Left hindlimb (tissue), 1 donor: ENCODE data around the gene PAMR1.

Experiments
- DNase-seq: peaks from one replicate; pipeline ENCODE4 v3.0.0-alpha.2; 2018

Gene PAMR1

GRCh38 chr11:35393098-35393497, 132.3 kb downstream of the PAMR1 start:
- no peak for DNase-seq

DNA sequence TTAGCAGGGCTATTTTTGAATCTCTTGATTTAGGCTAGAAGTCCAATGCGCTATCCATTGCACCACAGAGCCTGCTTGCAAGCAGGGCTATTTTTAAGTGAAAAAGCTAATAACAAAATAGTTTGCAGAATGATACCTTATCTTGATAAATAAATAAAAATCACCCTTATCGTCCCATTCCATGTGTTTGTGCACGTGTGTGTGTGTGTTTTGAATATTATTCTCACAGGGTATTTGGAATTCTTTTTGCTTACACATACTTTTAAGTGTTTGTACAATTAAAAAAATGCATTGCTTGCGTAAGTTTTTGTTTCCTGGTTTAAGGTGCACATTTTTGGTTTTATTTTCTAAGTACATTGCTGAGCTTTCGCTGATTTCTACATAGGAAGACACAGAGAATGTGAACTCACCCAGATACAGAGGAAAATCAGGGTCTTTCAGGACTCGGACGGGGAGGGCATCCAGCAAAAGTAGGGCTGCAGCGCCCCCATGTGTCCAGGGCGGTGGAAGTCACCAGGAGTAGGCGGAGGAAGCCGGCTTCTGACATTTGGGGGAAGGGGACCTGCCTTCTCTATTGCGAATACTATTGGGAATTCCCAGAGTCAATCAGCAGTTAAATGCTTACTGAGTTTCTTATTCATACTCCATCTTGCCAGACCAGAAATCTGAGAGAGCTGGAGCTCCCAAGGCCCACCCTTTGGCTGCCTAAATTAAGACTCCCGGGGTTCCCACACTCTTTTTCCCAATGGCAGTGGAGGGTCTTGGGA, 133.3 kb downstream of the PAMR1 start:
- peak; percentile 89 for DNase-seq

DNA sequence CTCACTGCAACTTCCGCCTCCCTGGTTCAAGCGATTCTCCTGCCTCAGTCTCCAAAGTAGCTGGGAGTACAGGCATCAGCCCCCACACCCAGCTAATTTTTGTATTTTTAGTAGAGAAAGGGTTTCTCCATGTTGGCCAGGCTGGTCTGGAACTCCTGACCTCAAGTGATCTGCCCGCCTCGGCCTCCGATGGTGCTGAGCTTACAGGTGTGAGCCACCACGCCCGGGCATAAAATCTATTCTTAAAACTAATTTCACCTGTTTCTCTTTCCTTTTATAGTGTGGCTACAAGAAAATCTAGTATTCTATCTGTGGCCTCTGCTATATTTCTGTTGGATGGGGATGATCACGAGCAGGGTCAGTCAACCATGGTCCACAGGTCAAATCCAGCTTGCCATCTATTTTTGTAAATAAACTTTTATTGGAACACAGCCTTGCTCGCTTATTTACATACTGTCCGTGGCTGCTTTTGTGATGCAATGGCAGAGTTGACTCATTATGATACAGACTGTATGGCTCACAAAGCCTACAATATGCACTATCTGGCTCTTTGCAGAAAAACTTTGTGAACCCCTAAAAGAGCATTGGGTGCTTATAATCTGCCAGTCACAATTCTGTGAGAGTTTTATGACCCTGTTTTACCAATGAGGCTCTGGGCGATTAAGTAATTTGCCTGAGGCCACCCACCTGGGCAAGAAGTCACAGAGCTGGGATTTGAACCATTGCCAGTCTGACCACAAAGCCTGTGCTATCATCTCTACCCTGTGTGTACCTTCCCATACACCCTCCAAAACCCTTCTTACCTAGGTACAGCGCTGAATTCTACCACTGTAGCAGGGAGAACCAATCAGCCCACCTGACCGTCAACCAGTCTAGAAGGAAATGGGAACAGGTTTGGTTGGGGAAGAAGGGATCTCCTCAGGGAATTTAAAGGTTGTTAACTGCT, 134.4 kb downstream of the PAMR1 start:
- DNase-seq = no peak

DNA sequence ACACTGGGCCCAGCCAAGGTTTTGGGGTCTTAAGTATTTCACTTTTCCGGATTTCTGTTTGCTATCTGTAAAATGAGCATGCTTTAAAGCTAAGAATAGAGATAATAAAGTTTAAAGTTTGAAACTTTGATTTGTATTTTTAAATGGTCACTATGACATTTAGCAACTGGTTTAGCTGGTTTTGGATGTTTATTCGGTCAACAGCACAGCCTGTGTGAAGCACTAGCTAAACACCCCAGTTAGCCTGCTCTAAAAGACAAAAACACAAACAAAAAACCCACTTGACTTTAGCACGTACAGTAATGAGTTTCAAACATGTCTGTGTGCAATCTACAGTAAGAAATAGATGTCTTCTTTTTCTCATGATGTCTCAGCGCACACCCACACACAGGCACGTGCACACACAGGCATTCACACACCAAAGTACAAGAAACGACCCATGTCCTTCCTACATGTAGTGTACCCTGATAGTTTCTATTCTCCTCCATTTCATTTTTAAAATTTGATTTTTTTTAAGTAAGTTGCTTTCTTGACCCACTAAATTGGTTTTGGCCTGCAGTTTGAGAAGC, 135.4 kb downstream of the PAMR1 start:
- no peak for DNase-seq

DNA sequence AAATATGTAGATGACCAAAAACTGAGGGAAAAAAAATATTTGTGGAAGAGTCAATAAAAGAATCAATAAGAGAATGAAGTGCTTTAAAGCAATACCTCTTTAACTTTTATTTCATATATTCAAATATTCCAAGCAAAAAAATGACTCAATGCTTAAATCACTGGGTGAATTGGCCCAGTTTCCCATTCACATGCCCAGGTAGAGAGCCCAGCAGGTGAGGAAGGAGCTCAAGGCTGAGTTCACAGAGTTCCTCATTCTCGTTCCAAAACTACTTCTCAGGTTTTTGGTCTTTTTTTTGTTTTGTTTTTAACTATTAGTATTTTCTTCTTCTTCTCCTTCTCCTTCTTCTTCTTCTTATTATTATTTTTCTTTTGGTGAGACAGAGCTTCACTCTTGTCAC, 136.3 kb downstream of the PAMR1 start:
- no peak for DNase-seq

- no peak for DNase-seq
Observed at GRCh38 chr11:35388061-35388460, 137.4 kb downstream of the PAMR1 start.

GRCh38 chr11:35387111-35387982, 138.1 kb downstream of the PAMR1 start:
- no peak for DNase-seq

- no peak for DNase-seq
Observed at GRCh38 chr11:35383953-35384352, 141.5 kb downstream of the PAMR1 start.
